ENCODE measurements around the gene CRLF2. TPM values are rescaled to one million over a fixed set of nuclear protein-coding genes. Genes with fewer than 3 reads are reported as not detected.
"Not testable (repeated sequence)": the region's sequence is repeated elsewhere in the genome, so short reads cannot be mapped to it uniquely, and the experiment has no call there.

The CRLF2 gene
- total RNA-seq, 2 donors from 2014 or later = 1.8 TPM; not detected in 1

DNA sequence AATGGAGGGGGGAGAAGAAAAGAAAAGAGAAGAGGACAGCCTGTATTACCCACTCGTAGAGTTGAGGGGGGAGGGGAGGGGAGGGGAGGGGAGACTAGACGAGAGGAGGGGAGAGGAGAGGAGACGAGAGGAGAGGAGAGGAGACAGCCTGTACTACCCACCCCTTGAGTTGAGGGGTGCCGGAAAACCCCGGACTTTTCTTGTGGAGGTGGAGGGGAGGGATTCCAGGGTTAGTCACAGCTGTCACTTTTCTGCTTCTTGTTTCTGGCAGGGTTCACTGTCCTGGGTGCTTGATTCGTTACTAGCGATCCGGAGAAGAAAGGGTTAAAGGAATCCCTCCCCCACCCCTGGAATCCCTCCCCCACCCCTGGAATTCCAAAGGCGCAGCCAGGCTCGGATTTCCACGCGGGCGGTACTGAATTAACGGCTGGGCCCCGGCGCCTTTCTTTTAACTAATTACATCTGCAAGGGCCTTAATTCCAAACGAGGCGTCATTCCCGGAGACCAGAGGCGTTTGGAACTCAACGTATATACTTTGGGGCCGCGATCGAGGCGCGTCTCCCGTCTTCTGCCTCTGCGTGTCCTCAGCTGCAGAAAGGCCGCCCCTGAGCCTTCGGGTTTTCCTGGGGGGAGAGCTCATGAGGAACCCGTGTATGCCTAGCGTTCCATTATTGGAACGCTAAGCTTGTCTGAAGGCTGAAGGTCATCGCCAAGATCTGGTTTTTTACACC lies 36.0 kb upstream of the CRLF2 start:
- H3K4me3 ChIP-seq = peak overlapping the region; percentile 54
- no peaks in the 10 kb centered on the region for H3K27me3 ChIP-seq (replicated peaks; ENCODE audit: insufficient read depth)
- TF ChIP-seq, protein P1, sequence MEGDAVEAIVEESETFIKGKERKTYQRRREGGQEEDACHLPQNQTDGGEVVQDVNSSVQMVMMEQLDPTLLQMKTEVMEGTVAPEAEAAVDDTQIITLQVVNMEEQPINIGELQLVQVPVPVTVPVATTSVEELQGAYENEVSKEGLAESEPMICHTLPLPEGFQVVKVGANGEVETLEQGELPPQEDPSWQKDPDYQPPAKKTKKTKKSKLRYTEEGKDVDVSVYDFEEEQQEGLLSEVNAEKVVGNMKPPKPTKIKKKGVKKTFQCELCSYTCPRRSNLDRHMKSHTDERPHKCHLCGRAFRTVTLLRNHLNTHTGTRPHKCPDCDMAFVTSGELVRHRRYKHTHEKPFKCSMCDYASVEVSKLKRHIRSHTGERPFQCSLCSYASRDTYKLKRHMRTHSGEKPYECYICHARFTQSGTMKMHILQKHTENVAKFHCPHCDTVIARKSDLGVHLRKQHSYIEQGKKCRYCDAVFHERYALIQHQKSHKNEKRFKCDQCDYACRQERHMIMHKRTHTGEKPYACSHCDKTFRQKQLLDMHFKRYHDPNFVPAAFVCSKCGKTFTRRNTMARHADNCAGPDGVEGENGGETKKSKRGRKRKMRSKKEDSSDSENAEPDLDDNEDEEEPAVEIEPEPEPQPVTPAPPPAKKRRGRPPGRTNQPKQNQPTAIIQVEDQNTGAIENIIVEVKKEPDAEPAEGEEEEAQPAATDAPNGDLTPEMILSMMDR (IDR thresholded peaks at IDR 0.05) = no peak
- no peak for DNase-seq (ENCODE audit: low spot score)
- ATAC-seq (ENCODE audit: insufficient number of reproducible peaks, low FRiP score, low read depth) = no peak
- no peaks in the 10 kb centered on the region for H3K9me3 ChIP-seq
- H3K4me1 ChIP-seq (ENCODE audit: control insufficient read depth in 1 of 2, low read depth in 2 of 2) = peaks cover 7 to 14% of the 10 kb centered on the region in 2 donors
- no peak overlapping the region for H3K27ac ChIP-seq
- no peaks in the 10 kb centered on the region for H3K36me3 ChIP-seq

DNA sequence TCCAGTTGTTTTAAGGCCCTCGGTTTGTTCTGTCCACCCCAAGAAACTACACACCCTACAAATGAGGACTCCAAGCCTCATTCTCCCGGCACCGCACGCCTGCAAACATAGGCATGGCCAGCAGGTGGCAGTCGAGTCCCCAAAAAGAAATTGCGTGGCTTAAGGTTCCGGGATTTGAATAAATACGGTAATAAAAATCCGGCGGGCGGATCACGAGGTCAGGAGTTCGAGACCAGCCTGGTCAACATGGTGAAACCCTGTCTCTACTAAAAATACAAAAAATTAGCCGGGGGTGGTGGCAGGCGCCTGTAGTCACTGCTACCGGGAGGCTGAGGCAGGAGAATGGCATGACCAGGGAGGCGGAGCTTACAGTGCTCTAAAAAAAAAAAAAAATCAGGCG lies 34.4 kb upstream of the CRLF2 start:
- Histone ChIP-seq H3K4me3 (no peak overlapping the region), H3K27ac (no peak overlapping the region), H3K9me3 (no peaks in the 10 kb centered on the region), H3K36me3 (no peaks in the 10 kb centered on the region), H3K4me1 (ENCODE audit: control insufficient read depth in 1 of 2, low read depth in 2 of 2) (peaks cover 7 to 14% of the 10 kb centered on the region in 2 donors), H3K27me3 (replicated peaks; ENCODE audit: insufficient read depth) (no peaks in the 10 kb centered on the region)
- TF ChIP-seq, protein P1 (IDR thresholded peaks at IDR 0.05) = peak; percentile 73
- ATAC-seq (ENCODE audit: insufficient number of reproducible peaks, low FRiP score, low read depth) = no peak
- DNase-seq (ENCODE audit: low spot score) = no peak

DNA sequence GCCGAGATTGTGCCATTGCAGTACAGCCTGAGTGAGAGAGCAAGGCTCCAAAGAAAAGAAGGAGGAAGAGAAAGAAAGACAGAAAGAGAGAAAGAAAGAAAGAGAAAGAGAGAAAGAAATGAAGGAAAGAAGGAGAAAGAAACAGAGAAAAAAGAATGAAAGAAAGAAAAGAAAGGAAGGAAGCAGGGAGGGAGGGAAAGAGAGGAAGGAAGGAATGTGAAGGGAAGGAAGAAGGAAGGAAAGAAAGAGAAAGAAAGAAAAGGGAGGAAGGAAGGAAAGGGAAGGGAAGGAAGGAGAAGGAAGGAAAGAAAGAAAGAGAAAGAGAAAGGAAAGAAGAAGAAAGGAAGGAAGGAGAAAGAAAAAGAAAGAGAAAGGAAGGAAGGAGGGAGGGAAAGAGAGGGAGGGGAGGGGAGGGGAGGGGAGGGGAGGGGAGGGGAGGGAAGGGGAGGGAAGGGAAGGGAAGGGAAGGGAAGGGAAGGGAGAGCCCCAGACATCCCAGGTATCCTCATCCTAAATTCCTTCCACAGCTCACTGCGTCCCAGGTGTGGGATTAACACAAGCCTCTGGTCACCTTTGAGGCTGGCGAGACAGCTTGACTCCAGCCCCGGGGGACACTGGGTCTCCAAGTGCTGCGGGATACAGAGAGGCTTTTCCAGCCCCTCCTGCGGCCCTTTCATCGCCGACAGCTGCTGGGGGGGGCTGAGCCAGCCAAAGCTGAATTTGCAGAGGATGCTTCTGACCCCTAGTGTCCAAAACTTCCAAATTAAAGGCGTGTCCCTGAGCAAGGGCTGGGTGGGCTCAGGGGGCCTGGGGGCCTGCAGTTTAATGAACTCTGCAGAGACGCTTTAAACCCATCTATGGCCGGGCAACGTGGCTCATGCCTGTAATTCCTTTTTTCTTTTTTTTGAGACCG lies 32.0 kb upstream of the CRLF2 start:
- Histone ChIP-seq H3K9me3 (no peaks in the 10 kb centered on the region), H3K27me3 (replicated peaks; ENCODE audit: insufficient read depth) (no peaks in the 10 kb centered on the region), H3K27ac (no peak overlapping the region), H3K4me3 (no peak overlapping the region), H3K36me3 (no peaks in the 10 kb centered on the region), H3K4me1 (ENCODE audit: control insufficient read depth in 1 of 2, low read depth in 2 of 2) (peaks cover 7 to 11% of the 10 kb centered on the region in 2 donors)
- TF ChIP-seq, protein P1 (IDR thresholded peaks at IDR 0.05) = no peak
- no peak for DNase-seq (ENCODE audit: low spot score)
- ATAC-seq (ENCODE audit: insufficient number of reproducible peaks, low FRiP score, low read depth) = no peak

- H3K36me3 ChIP-seq = no peaks in the 10 kb centered on the region
- no peak for DNase-seq (ENCODE audit: low spot score)
- no peak overlapping the region for H3K27ac ChIP-seq
- H3K4me3 ChIP-seq = no peak overlapping the region
- TF ChIP-seq, protein P1 (IDR thresholded peaks at IDR 0.05) = no peak
- H3K9me3 ChIP-seq = no peaks in the 10 kb centered on the region
- no peaks in the 10 kb centered on the region for H3K27me3 ChIP-seq (replicated peaks; ENCODE audit: insufficient read depth)
- ATAC-seq (ENCODE audit: insufficient number of reproducible peaks, low FRiP score, low read depth) = no peak
- no peaks in the 10 kb centered on the region for H3K4me1 ChIP-seq (ENCODE audit: control insufficient read depth in 1 of 2, low read depth in 2 of 2)
Measured at GRCh38 chrX:1242891-1243402, 30.5 kb upstream of the CRLF2 start.

- not testable (repeated sequence) for DNase-seq (ENCODE audit: low spot score); ATAC-seq (ENCODE audit: insufficient number of reproducible peaks, low FRiP score, low read depth); H3K27ac ChIP-seq; H3K4me3 ChIP-seq; H3K36me3 ChIP-seq; H3K27me3 ChIP-seq (replicated peaks; ENCODE audit: insufficient read depth); H3K9me3 ChIP-seq; H3K4me1 ChIP-seq (ENCODE audit: control insufficient read depth in 1 of 2, low read depth in 2 of 2)
Measured at GRCh38 chrX:1240551-1240950, 28.1 kb upstream of the CRLF2 start.

Measured in thoracic aorta (tissue), 2 donors.